ENCODE results near the gene CST7.

Gene CST7

DNA sequence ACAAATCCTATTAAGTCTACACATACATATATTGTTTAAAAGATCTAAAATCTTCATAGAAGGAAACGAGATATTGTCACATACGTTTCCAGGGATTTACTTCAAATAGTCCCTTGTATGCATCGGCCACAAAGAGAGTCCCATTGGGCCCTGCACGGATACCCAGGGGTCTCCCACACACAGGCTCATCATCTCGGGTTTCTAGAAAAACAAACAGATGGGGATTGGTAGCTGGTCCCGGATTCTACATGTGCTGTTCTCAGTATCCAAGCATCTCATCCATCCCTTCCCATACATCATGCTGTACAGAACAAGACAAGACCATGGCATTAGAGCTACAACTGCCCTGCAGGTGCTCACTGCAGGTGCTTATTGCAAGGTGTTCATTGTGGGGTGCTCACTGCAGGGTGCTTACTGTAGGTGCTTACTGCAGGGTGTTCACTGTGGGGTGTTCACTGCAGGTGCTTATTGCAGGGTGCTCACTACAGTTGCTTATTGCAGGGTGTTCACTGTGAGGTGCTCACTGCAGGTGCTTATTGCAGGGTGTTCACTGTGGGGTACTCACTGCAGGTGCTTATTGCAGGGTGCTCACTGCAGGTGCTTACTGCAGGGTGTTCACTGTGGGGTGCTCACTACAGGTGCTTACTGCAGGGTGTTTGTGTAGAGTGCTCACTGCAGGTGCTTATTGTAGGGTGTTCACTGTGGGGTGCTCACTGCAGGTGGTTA lies 22.5 kb downstream of the CST7 start:
- TF ChIP-seq, protein P1, sequence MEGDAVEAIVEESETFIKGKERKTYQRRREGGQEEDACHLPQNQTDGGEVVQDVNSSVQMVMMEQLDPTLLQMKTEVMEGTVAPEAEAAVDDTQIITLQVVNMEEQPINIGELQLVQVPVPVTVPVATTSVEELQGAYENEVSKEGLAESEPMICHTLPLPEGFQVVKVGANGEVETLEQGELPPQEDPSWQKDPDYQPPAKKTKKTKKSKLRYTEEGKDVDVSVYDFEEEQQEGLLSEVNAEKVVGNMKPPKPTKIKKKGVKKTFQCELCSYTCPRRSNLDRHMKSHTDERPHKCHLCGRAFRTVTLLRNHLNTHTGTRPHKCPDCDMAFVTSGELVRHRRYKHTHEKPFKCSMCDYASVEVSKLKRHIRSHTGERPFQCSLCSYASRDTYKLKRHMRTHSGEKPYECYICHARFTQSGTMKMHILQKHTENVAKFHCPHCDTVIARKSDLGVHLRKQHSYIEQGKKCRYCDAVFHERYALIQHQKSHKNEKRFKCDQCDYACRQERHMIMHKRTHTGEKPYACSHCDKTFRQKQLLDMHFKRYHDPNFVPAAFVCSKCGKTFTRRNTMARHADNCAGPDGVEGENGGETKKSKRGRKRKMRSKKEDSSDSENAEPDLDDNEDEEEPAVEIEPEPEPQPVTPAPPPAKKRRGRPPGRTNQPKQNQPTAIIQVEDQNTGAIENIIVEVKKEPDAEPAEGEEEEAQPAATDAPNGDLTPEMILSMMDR (IDR thresholded peaks at IDR 0.05; ENCODE audit: extremely low read depth, missing control alignments) = no peak
- DNase-seq (ENCODE audit: low spot score) = no peak

DNA sequence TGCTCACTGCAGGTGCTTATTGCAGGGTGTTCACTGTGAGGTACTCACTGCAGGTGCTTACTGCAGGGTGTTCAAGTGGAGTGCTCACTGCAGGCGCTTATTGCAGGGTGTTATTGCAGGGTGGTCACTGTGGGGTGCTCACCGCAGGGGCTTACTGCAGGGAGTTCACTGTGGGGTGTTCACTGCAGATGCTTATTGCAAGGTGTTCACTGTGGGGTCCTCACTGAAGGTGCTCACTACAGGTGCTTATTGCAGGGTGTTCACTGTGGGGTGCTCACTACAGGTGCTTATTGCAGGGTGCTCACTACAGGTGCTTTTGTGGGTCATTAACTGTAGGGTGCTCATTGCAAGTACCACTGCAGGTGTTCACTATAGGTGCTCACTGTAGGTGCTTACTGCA lies 23.3 kb downstream of the CST7 start:
- TF ChIP-seq, protein P1 (IDR thresholded peaks at IDR 0.05; ENCODE audit: extremely low read depth, missing control alignments) = no peak

DNA sequence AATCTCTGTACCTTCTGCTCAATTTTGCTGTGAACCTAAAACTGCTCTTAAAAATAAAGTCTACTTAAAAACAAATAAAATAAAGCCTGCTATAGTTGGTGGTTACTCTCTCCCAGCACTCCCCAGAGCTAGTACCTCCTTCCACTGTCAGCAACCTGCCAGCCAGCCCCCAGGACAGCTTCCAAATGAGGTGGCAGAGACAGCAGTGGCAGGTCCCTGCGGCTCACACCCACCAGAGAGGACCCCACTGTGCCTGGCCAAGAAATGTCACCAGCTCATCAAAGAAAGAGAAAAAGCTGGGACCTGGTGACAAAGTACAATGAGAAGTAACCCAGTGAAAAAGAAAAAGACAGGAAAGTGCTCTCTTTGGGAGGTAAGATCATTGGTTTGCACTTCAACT lies 28.3 kb downstream of the CST7 start:
- DNase-seq (ENCODE audit: low spot score) = no peak
- TF ChIP-seq, protein P1 (IDR thresholded peaks at IDR 0.05; ENCODE audit: extremely low read depth, missing control alignments) = no peak

More for the DNA sequence above, 23.3 kb downstream of the CST7 start:
- no peak for DNase-seq (ENCODE audit: low spot score)

DNA sequence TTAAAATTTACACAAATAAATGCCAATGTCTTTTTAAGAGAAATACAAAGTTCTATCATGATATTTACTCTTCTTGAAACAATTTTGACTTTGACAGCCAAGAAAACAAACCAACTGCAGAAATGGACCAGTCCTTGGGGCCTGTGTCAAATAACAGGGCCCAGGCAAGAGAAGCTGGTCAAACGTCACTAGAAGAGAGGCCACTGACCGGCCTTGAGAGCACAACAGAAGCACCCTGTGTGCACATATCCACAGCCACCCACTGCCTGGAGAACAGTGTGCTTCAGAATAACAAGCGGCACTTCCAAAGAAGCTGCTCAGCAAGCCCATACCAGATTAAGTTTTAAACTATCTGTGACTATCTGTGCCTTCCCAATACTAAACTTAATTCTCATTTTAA lies 28.7 kb downstream of the CST7 start:
- DNase-seq (ENCODE audit: low spot score) = no peak
- TF ChIP-seq, protein P1 (IDR thresholded peaks at IDR 0.05; ENCODE audit: extremely low read depth, missing control alignments) = no peak

DNA sequence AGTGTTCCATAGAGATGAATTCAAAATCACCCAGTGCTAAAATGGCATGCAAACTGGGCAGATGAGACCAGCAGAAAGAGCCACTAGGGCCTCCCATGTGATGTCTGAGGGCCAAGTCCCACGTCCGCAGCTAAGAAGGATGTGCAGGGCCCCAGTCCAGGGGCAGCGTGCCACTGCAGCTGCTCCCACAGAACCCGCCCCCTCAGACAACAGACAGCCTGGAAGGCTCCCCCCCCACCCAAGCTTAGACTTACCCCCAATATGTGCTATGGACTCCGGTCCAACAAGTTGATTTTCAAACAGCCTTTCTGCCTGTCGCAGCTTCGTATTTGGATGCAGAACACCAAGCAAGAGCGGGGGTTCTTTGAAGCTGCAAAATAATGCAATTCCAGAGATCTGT lies 29.4 kb downstream of the CST7 start:
- TF ChIP-seq, protein P1 (IDR thresholded peaks at IDR 0.05; ENCODE audit: extremely low read depth, missing control alignments) = no peak
- no peak for DNase-seq (ENCODE audit: low spot score)

DNA sequence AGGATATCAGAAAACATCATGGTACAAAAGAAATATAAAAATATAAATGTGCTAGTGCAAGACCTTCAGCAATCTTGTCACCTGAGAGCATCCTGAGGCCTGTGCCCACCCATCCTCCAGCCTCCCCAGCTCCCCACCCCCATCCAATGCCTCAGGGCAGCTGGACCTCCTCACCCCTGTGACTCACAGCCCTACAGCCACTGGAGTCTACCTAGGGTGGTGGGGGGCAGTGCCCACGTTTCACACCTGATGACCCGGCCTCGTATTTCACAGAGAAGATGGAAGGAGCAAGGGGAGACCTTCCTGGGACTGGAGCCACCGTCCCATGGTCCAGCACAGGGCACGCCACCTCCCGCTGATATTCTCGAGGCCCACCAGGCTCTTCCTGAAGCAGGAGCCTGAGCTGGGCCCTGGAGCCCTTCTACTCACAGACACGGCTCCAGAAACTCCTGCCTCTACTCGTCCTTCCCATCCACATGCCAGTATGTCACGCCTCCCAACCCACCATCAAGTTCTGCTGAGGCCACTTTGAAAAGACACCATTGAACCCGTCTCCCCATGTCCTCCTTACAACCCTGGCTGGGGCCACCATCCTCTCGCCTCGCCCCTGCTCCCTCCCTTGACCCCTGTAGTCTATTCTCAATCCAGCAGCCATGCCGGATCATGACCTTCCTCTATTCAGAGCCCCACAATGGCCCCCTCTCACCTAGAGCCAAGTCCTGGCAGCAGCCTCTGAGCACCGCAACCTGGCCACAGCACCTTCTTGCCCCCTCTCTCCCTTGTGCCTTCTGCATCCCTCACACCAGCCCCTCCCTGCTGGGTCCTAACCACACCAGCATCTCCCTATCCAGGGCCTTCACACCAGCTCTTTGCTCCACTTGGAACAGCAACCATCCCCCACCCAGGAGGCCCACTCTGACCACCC lies 30.2 kb downstream of the CST7 start:
- no peak for DNase-seq (ENCODE audit: low spot score)
- TF ChIP-seq, protein P1 (IDR thresholded peaks at IDR 0.05; ENCODE audit: extremely low read depth, missing control alignments) = no peak
